HL-60 (cell line): ENCODE results near the gene P3H2.

ENCODE experiments used
- DNase-seq, 2 experiments: peaks; one replicate each; pipeline ENCODE4 v3.0.0-alpha.2; 2010 to 2020; ENCODE audit warnings: low read depth in 1 of 2, low spot score in 1 of 2
- H3K27ac ChIP-seq: fragments of 250-450 bp; sonication (Bioruptor Pico); replicated peaks from 2 replicates; pipeline ENCODE4 v1.5.1; 2020; ENCODE audit warnings: mild to moderate bottlenecking, moderate library complexity
- H3K27me3 ChIP-seq: fragments of 250-450 bp; sonication (Bioruptor Pico); 2 replicates; pipeline ENCODE4 v1.5.1; 2021; ENCODE audit warnings: mild to moderate bottlenecking, moderate library complexity; ENCODE audit not compliant: insufficient read depth, poor library complexity, severe bottlenecking
- H3K4me3 ChIP-seq: replicated peaks from 2 replicates; pipeline ENCODE4 v1.5.1; 2011; ENCODE audit warnings: mild to moderate bottlenecking, control low read depth, low read length; ENCODE audit not compliant: insufficient read depth
- GABPA ChIP-seq: IDR thresholded peaks from 2 replicates; pipeline ENCODE4 v1.6.1; 2012; ENCODE audit warnings: low read depth
- POLR2AphosphoS5 ChIP-seq: IDR thresholded peaks from 2 replicates; pipeline ENCODE4 v1.6.1; 2012; ENCODE audit warnings: low read depth
- SPI1 ChIP-seq: IDR thresholded peaks from 2 replicates; pipeline ENCODE4 v1.6.1; 2012; ENCODE audit warnings: low read depth, mild to moderate bottlenecking, borderline replicate concordance
- TF ChIP-seq, protein P1 (sequence below): IDR thresholded peaks from 2 replicates; pipeline ENCODE4 v1.6.1; 2012; ENCODE audit warnings: low read depth; ENCODE audit not compliant: insufficient replicate concordance
- TF ChIP-seq, protein P2 (sequence below): IDR thresholded peaks from one replicate; pipeline ENCODE4 v1.5.1; 2011; ENCODE audit warnings: low read length, control low read depth, inconsistent platforms; ENCODE audit not compliant: insufficient read depth

P3H2 gene

DNA sequence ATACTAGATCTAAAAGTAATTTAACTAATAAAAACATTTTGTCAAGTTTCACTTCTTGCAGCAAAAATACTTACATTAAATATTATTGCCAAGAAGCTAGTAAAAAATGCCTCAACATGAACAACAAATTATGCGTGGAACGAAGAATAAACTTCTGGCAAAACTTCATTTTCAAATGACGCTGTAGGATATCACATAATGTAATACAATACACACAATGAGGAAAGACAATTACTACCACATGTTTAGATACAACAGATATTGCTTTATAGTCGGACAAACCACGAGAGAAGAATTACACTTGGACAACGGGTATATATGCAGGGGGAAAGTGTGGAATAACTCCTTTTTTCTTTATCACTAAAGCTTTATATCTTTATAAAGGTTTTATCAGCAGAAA lies 21.6 kb downstream of the P3H2 start:
- Histone ChIP-seq H3K27ac (no peak overlapping the region), H3K4me3 (no peak overlapping the region), H3K27me3 (no peaks in the 10 kb centered on the region)
- TF ChIP-seq, protein P1, sequence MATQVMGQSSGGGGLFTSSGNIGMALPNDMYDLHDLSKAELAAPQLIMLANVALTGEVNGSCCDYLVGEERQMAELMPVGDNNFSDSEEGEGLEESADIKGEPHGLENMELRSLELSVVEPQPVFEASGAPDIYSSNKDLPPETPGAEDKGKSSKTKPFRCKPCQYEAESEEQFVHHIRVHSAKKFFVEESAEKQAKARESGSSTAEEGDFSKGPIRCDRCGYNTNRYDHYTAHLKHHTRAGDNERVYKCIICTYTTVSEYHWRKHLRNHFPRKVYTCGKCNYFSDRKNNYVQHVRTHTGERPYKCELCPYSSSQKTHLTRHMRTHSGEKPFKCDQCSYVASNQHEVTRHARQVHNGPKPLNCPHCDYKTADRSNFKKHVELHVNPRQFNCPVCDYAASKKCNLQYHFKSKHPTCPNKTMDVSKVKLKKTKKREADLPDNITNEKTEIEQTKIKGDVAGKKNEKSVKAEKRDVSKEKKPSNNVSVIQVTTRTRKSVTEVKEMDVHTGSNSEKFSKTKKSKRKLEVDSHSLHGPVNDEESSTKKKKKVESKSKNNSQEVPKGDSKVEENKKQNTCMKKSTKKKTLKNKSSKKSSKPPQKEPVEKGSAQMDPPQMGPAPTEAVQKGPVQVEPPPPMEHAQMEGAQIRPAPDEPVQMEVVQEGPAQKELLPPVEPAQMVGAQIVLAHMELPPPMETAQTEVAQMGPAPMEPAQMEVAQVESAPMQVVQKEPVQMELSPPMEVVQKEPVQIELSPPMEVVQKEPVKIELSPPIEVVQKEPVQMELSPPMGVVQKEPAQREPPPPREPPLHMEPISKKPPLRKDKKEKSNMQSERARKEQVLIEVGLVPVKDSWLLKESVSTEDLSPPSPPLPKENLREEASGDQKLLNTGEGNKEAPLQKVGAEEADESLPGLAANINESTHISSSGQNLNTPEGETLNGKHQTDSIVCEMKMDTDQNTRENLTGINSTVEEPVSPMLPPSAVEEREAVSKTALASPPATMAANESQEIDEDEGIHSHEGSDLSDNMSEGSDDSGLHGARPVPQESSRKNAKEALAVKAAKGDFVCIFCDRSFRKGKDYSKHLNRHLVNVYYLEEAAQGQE, result no peak
- TF ChIP-seq GABPA (no peak), POLR2AphosphoS5 (no peak), SPI1 (no peak)
- TF ChIP-seq, protein P2, sequence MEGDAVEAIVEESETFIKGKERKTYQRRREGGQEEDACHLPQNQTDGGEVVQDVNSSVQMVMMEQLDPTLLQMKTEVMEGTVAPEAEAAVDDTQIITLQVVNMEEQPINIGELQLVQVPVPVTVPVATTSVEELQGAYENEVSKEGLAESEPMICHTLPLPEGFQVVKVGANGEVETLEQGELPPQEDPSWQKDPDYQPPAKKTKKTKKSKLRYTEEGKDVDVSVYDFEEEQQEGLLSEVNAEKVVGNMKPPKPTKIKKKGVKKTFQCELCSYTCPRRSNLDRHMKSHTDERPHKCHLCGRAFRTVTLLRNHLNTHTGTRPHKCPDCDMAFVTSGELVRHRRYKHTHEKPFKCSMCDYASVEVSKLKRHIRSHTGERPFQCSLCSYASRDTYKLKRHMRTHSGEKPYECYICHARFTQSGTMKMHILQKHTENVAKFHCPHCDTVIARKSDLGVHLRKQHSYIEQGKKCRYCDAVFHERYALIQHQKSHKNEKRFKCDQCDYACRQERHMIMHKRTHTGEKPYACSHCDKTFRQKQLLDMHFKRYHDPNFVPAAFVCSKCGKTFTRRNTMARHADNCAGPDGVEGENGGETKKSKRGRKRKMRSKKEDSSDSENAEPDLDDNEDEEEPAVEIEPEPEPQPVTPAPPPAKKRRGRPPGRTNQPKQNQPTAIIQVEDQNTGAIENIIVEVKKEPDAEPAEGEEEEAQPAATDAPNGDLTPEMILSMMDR, result no peak
- DNase-seq, result no peak

DNA sequence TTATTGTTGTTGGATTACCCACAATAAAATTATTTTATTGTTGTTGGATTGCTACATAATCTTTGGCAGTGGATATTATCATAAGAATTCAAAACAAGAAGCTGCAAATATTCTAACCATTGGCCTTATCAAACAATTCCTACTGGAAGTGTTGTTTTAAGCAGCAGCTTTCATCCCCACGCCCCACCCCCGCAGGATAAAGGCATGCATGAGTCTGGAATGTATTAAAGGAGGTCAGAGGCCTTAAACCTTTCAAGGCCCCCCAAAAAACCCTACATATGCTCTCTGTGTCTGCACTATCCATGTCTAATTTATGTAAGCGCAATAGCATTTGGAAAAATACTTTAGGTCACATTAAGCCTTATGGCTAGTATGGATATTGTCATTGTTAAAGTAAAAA lies 23.1 kb downstream of the P3H2 start:
- Histone ChIP-seq H3K27ac (no peak overlapping the region), H3K4me3 (no peak overlapping the region), H3K27me3 (no peaks in the 10 kb centered on the region)
- TF ChIP-seq, protein P1, result no peak
- TF ChIP-seq SPI1 (no peak), POLR2AphosphoS5 (no peak), GABPA (no peak)
- TF ChIP-seq, protein P2, result no peak
- no peak for DNase-seq

DNA sequence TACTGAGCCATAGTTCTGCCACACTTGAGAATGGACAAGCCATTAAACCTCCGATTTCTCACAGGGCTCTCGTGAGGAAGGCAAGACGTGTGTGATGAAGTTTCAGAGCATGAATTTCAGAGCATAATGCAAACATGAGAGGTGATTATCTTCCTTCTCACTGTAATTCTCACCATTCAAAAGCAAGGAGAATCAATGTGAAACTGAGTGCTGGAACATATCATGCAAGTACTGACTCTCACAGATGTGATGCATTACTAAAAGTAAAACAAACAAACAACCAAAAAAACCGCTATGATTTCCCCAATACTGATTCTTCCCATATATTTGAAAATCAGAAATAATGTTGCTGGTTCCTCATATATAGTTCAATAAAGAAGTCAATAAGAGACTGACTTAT lies 23.7 kb downstream of the P3H2 start:
- TF ChIP-seq, protein P2, result no peak
- no peak for TF ChIP-seq POLR2AphosphoS5
- TF ChIP-seq, protein P1, result no peak
- TF ChIP-seq SPI1, result no peak
- TF ChIP-seq GABPA, result no peak
- DNase-seq, result no peak
- Histone ChIP-seq H3K4me3 (no peak overlapping the region), H3K27me3 (no peaks in the 10 kb centered on the region), H3K27ac (no peak overlapping the region)
